HG03439 (cell line): Measurements from ENCODE around the gene RDH5.
"Not testable (repeated sequence)": the region's sequence is repeated elsewhere in the genome, so short reads cannot be mapped to it uniquely, and the experiment has no call there.

ENCODE experiments used
- ATAC-seq: cut with Tn5 transposase; IDR thresholded peaks from one replicate; pipeline ENCODE4 v1.9.1; 2021; ENCODE audit warnings: mild to moderate bottlenecking, moderate library complexity; ENCODE audit not compliant: unreplicated experiment

The RDH5 gene

GRCh38 chr12:55744340-55745030 lies 24.3 kb downstream of the RDH5 start:
- no peak for ATAC-seq

- no peak for ATAC-seq
These were observed 25.4 kb downstream of the RDH5 start for GRCh38 chr12:55745361-55746173.

DNA sequence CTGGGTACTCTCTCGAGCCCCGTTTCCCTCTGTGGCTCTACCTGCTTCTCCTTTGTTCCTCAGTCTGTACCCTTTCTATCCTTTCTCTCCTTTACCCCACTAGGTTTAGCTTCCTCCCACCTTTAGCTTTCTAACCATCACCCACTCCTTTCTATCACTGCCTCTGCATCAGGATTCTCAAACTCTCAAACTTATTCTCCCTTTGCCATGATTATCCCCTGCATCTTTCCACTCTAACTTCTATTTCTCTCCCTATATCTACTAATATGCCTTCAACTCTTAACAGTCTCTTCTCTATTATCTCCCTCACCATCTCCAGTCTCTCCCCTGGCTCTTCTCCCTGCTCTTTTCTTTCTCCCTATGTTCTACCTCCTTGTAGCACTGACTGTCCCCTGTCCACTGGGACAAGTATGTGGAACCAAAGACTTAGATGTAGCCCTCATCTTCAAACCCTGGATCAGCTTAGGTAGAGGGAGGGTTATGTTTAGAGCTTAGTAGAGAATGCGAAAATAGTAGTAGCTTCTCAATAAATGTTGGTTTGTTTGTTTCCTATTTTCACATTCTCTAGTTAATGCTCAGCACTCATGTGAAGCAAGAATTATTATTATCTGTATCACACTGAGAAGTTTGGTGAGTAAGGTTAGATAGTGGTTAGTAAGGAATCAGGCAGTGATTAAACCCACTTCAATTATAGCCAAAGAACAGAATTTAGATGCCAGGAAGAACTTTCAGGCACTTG lies 26.1 kb downstream of the RDH5 start:
- no peak for ATAC-seq

- no peak for ATAC-seq
These were observed 26.7 kb downstream of the RDH5 start for GRCh38 chr12:55746913-55747231.

GRCh38 chr12:55748230-55748993 lies 28.2 kb downstream of the RDH5 start:
- ATAC-seq: no peak

DNA sequence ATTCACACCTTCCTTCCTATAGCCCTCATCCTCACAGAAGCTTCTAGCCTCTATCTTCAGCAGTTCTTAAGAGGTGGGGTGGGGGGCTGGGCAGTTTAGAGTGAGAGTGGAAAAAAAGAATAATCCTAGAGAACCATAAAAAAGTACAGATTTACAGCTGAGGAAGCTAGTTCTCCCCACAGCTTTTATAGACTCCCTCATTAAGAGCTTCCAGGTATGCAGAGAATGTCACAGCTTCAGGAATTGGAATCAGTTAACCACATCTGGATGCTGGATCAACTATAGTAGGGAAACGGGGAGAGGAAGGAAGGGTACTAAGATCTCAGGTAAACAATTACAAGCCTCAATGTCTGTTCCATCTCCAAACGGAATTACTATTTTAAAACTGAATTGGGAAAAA lies 35.1 kb downstream of the RDH5 start:
- ATAC-seq: no peak

GRCh38 chr12:55757701-55758100 lies 37.5 kb downstream of the RDH5 start:
- no peak for ATAC-seq

GRCh38 chr12:55758575-55758974 lies 38.4 kb downstream of the RDH5 start:
- ATAC-seq: not testable (repeated sequence)

GRCh38 chr12:55760663-55761062 lies 40.5 kb downstream of the RDH5 start:
- no peak for ATAC-seq

GRCh38 chr12:55762646-55763045 lies 42.5 kb downstream of the RDH5 start:
- no peak for ATAC-seq

GRCh38 chr12:55765736-55766290 lies 45.6 kb downstream of the RDH5 start:
- no peak for ATAC-seq

DNA sequence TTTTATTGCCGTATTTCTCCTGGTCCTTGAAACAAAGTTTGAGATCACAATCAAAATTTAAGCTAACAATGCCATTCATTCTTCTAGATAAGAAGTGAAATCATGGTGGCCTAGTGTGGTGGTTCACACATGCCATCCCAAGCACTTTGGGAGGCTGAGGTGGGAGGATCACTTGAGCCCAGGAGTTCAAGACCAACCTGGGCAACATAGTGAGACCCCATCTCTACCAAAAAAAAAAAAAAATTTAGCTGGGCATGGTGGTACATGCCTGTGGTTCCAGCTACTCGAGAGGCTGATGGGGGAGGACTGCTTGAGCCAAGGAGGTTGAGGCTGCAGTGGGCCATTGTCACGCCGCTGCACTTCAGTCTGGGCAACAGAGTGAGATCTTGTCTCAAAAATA lies 47.0 kb downstream of the RDH5 start:
- ATAC-seq: no peak

- no peak for ATAC-seq
These were observed 51.5 kb downstream of the RDH5 start for GRCh38 chr12:55771736-55772135.
